ENCODE data around the gene SPAG7.

DNA sequence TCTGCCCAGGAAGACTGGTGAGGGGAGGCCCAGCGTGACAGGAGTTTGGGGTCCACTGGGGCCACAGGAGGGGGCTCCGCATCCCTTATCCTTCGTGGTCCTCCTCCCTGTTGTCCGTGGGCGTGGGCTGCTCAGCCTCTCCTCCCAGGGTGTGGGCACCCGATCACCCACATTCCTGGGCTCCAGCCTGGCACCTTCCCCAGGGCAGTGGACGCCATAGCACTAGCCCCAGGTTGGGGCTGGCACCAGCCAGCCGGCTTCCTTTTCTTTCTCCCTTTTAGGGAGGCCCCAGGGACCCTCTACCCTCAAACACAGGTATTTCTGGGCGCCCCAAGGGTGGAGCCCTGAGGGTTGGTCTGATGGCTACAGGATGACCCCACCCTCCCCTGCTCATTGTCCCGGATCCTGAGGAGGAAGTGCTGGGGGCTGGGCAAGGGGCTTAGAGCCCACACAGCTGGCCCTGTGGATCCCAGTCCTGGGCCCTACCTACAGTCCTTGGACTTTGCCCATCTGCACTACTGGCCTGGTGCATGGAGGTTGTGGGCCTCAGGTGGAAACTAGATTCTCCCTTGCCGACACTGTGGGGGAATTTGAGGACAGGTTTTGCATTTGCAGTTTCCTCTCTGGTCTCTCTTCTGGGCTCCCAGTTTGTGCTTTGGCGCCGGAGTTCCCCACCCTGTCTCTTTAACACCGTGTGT lies 31.3 kb upstream of the SPAG7 start:
- TF ChIP-seq EZH2phosphoT487 (IDR thresholded peaks at IDR 0.05; ENCODE audit: borderline replicate concordance), result no peak
- TF ChIP-seq, protein P1, sequence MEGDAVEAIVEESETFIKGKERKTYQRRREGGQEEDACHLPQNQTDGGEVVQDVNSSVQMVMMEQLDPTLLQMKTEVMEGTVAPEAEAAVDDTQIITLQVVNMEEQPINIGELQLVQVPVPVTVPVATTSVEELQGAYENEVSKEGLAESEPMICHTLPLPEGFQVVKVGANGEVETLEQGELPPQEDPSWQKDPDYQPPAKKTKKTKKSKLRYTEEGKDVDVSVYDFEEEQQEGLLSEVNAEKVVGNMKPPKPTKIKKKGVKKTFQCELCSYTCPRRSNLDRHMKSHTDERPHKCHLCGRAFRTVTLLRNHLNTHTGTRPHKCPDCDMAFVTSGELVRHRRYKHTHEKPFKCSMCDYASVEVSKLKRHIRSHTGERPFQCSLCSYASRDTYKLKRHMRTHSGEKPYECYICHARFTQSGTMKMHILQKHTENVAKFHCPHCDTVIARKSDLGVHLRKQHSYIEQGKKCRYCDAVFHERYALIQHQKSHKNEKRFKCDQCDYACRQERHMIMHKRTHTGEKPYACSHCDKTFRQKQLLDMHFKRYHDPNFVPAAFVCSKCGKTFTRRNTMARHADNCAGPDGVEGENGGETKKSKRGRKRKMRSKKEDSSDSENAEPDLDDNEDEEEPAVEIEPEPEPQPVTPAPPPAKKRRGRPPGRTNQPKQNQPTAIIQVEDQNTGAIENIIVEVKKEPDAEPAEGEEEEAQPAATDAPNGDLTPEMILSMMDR (IDR thresholded peaks at IDR 0.05 in 2 of 3, conservative IDR thresholded peaks at IDR 0.05 in 1 of 3; ENCODE audit: borderline replicate concordance in 1 of 3, insufficient read depth in 1 of 3, low read depth in 2 of 3, low read length in 2 of 3), result no peak
- TF ChIP-seq CBX3 (IDR thresholded peaks at IDR 0.05; ENCODE audit: low read depth), result no peak

Data from HCT116 (cell line).